Panc1 (cell line): Measurements from ENCODE around the gene IRF2BP1. TPM values are rescaled to one million over a fixed set of nuclear protein-coding genes. Genes with fewer than 3 reads are reported as not detected.

Experiments used
- ATAC-seq: fragments of 200-7000 bp; cut with Tn5 transposase; 2 replicates; pipeline ENCODE4 v1.9.1; 2020; ENCODE audit warnings: mild to moderate bottlenecking, moderate library complexity
- BruUV-seq: library from RNA; stranded (reverse); fragments of 400-500 nt; replicated peaks from 2 replicates; lab custom pipeline; 2021; lab: Mats Ljungman, UMichigan
- CTCF ChIA-PET: fragments of 300-600 bp; sonication (Branson Sonifier 250); formaldehyde crosslinking; loops from one replicate; lab custom pipeline; 2022; ENCODE audit warnings: antibody characterized with exemption; lab: Charles Lee
- POLR2A ChIA-PET: fragments of 300-600 bp; sonication (Branson Sonifier 250); formaldehyde crosslinking; loops from one replicate; lab custom pipeline; 2022; ENCODE audit warnings: antibody characterized with exemption; lab: Charles Lee
- DNase-seq: peaks from one replicate; pipeline ENCODE4 v3.0.0-alpha.2; 2010; ENCODE audit warnings: low read depth, low spot score
- H3K27ac ChIP-seq: 2 replicates; pipeline ENCODE4 v1.5.1; 2011; ENCODE audit warnings: mild to moderate bottlenecking, low read length, inconsistent platforms
- H3K27me3 ChIP-seq: fragments of 200-500 bp; sonication (Bioruptor generic); 2 replicates; pipeline ENCODE4 v1.6.0; 2014; ENCODE audit warnings: low read length, inconsistent platforms; ENCODE audit not compliant: control insufficient read depth, insufficient read depth
- H3K36me3 ChIP-seq: fragments of 200-500 bp; sonication (Bioruptor generic); 2 replicates; pipeline ENCODE4 v1.5.1; 2014; ENCODE audit warnings: inconsistent platforms, mild to moderate bottlenecking, low read length, moderate library complexity; ENCODE audit not compliant: control insufficient read depth, insufficient read depth
- H3K4me1 ChIP-seq: 2 replicates; pipeline ENCODE4 v1.5.1; 2011; ENCODE audit warnings: inconsistent platforms, mild to moderate bottlenecking, low read length, moderate library complexity; ENCODE audit not compliant: control insufficient read depth, insufficient read depth
- H3K4me3 ChIP-seq, 2 experiments: 2 replicates each; pipeline ENCODE4 v1.5.1; 2011 to 2012; ENCODE audit warnings: low read depth in 2 of 2, low read length in 2 of 2, mild to moderate bottlenecking in 2 of 2, inconsistent platforms in 1 of 2, moderate library complexity in 1 of 2
- H3K9me3 ChIP-seq: fragments of 200-500 bp; sonication (Bioruptor generic); 2 replicates; pipeline ENCODE4 v1.5.1; 2014; ENCODE audit warnings: low read depth, mild to moderate bottlenecking, inconsistent platforms, low read length, moderate library complexity; ENCODE audit not compliant: control insufficient read depth, insufficient read depth
- POLR2AphosphoS5 ChIP-seq: IDR thresholded peaks from 2 replicates; pipeline ENCODE4 v1.6.1; 2012; ENCODE audit warnings: mild to moderate bottlenecking, low read depth, low read length, moderate library complexity
- SIN3A ChIP-seq: IDR thresholded peaks from 2 replicates; pipeline ENCODE4 v1.6.1; 2012; ENCODE audit warnings: low read depth, mild to moderate bottlenecking, low read length, moderate library complexity, borderline replicate concordance; ENCODE audit not compliant: insufficient read depth
- TCF7L2 ChIP-seq: IDR thresholded peaks from 2 replicates; pipeline ENCODE4 v1.6.1; 2011; ENCODE audit warnings: mild to moderate bottlenecking, low read depth, low read length, inconsistent platforms
- in situ Hi-C: cut with HindIII; loops from 2 replicates; pipeline ENCODE4 v1.10.0; 2016; ENCODE audit warnings: low sequenced_read_pairs, low pct_unique_long_range_greater_than_20kb
- intact Hi-C: fragments of 100-400 bp; cut with micrococcal nuclease; formaldehyde crosslinking; loops from one replicate; pipeline ENCODE4 v1.10.0; 2022; ENCODE audit not compliant: unreplicated experiment
- total RNA-seq: library from RNA; stranded (reverse); gene quantifications from one replicate; pipeline ENCODE4 v1.2.1, GENCODE V29; 2021; ENCODE audit not compliant: unreplicated experiment
- TF ChIP-seq, protein P1 (sequence below): fragments of 450-650 bp; IDR thresholded peaks from 2 replicates; pipeline ENCODE4 v1.5.1; 2017; ENCODE audit warnings: mild to moderate bottlenecking
- TF ChIP-seq, protein P2 (sequence below), 2 experiments: IDR thresholded peaks; 2 replicates each; pipeline ENCODE4 v1.6.1; 2011 to 2012; ENCODE audit warnings: low read depth in 2 of 2, control low read depth in 1 of 2, low read length in 1 of 2, mild to moderate bottlenecking in 1 of 2, moderate library complexity in 1 of 2; ENCODE audit not compliant: insufficient read depth in 1 of 2

IRF2BP1 gene
- total RNA-seq, 1 experiment from 2014 or later = 21.9 TPM

DNA sequence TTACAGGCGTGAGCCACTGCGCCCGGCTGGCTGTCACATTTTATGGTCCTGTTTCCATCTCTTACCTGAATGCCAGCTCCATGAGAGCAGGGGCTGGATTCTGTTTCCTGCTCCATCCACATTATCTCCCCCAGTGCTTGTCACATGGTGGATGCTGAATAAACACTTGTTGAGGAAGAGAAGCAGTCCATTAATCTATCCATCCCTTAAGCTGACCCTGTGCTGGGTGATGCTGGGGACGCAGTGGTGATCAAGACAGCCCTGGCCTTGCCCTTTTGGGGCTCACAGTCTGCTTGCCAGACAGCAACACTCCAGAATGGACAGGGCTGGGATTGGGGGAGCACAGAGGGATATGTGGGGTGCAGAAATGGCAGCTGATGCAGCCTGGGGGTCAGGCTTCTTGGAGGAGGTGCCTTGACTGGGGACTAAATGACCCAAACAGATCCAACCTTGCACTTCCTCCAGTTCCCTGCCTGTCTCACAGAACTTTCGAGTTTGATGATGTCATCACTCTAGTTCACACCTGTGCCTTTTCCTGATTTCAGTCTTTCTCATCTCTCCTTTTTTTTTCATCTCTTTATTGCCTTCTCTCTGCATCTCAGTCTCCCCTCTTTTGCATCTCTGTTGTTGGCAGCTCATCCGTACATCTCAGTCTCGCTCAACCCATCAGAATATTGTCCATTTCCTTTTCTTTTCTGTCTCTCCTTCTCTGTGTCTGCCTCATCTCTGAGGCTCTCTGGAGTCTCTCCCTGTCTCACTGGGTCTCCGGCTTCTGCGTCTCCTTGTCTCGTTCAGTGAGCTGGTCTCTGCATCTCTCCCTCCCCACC, 4.6 kb downstream of the IRF2BP1 start:
- ATAC-seq (no peak), DNase-seq (no peak)
- TF ChIP-seq, protein P1, sequence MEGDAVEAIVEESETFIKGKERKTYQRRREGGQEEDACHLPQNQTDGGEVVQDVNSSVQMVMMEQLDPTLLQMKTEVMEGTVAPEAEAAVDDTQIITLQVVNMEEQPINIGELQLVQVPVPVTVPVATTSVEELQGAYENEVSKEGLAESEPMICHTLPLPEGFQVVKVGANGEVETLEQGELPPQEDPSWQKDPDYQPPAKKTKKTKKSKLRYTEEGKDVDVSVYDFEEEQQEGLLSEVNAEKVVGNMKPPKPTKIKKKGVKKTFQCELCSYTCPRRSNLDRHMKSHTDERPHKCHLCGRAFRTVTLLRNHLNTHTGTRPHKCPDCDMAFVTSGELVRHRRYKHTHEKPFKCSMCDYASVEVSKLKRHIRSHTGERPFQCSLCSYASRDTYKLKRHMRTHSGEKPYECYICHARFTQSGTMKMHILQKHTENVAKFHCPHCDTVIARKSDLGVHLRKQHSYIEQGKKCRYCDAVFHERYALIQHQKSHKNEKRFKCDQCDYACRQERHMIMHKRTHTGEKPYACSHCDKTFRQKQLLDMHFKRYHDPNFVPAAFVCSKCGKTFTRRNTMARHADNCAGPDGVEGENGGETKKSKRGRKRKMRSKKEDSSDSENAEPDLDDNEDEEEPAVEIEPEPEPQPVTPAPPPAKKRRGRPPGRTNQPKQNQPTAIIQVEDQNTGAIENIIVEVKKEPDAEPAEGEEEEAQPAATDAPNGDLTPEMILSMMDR = no peak
- TF ChIP-seq SIN3A = no peak
- TF ChIP-seq POLR2AphosphoS5 = no peak
- TF ChIP-seq, protein P2, sequence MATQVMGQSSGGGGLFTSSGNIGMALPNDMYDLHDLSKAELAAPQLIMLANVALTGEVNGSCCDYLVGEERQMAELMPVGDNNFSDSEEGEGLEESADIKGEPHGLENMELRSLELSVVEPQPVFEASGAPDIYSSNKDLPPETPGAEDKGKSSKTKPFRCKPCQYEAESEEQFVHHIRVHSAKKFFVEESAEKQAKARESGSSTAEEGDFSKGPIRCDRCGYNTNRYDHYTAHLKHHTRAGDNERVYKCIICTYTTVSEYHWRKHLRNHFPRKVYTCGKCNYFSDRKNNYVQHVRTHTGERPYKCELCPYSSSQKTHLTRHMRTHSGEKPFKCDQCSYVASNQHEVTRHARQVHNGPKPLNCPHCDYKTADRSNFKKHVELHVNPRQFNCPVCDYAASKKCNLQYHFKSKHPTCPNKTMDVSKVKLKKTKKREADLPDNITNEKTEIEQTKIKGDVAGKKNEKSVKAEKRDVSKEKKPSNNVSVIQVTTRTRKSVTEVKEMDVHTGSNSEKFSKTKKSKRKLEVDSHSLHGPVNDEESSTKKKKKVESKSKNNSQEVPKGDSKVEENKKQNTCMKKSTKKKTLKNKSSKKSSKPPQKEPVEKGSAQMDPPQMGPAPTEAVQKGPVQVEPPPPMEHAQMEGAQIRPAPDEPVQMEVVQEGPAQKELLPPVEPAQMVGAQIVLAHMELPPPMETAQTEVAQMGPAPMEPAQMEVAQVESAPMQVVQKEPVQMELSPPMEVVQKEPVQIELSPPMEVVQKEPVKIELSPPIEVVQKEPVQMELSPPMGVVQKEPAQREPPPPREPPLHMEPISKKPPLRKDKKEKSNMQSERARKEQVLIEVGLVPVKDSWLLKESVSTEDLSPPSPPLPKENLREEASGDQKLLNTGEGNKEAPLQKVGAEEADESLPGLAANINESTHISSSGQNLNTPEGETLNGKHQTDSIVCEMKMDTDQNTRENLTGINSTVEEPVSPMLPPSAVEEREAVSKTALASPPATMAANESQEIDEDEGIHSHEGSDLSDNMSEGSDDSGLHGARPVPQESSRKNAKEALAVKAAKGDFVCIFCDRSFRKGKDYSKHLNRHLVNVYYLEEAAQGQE (IDR thresholded peaks at IDR 0.05; ENCODE audit: insufficient read depth in 1 of 2, low read depth in 2 of 2, low read length in 1 of 2) = no peak
- no peak for TF ChIP-seq TCF7L2
- BruUV-seq = no TSS peak
- ChIA-PET POLR2A (interaction anchor here (0.6 kb wide), 1 partner anchor 392 kb away, joined by 4 read pairs; no protein-coding TSS in a partner anchor), CTCF (no interaction called here)
- Histone ChIP-seq H3K9me3 (no peaks in the 10 kb centered on the region), H3K4me1 (peaks cover 4% of the 10 kb centered on the region), H3K4me3 (no peak overlapping the region), H3K36me3 (no peaks in the 10 kb centered on the region), H3K27me3 (no peaks in the 10 kb centered on the region), H3K27ac (no peak overlapping the region)
- intact Hi-C loops (no loop called here), in situ Hi-C loops (no loop called here)

DNA sequence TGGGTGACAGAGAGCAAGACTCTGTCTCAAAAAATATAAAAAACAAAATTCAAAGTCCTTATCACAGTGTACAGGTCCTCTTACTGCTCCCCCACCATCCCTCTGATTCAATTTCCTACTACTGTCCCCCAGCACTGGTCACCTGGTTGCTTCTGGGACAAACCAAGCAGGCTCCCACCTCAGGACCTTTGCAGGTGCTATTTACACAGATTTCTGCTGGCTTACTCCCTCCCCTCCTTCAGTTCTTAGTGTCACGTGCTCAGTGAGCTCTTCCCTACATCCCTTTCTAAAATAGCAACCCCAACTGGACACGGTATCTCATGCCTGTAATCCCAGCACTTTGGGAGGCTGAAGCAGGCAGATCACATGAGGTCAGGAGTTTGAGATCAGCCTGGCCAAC, 6.0 kb downstream of the IRF2BP1 start:
- no peaks in the 10 kb centered on the region for H3K36me3 ChIP-seq
- TF ChIP-seq, protein P2 (IDR thresholded peaks at IDR 0.05; ENCODE audit: insufficient read depth in 1 of 2, low read depth in 2 of 2, low read length in 1 of 2) = no peak
- TF ChIP-seq SIN3A (no peak), TCF7L2 (no peak), POLR2AphosphoS5 (no peak)
- TF ChIP-seq, protein P1 = no peak
- BruUV-seq = no TSS peak
- CTCF ChIA-PET = no interaction called here
- no peak overlapping the region for H3K27ac ChIP-seq
- in situ Hi-C loops = no loop called here
- intact Hi-C loops = no loop called here
- DNase-seq (no peak), ATAC-seq (no peak)
- H3K4me3 ChIP-seq = no peak overlapping the region
- H3K9me3 ChIP-seq = no peaks in the 10 kb centered on the region
- POLR2A ChIA-PET = no interaction called here
- H3K4me1 ChIP-seq = peaks cover 4% of the 10 kb centered on the region
- H3K27me3 ChIP-seq = no peaks in the 10 kb centered on the region
